HCEC 1CT (cell line): Measurements from ENCODE around the gene SHB.
"Not testable (repeated sequence)": the region's sequence is repeated elsewhere in the genome, so short reads cannot be mapped to it uniquely, and the experiment has no call there.

ENCODE experiments used
- DNase-seq: peaks from one replicate; pipeline ENCODE4 v3.0.0-alpha.2; 2017

The SHB gene

GRCh38 chr9:37965676-37966345 is 103.2 kb downstream of the SHB start:
- not testable (repeated sequence) for DNase-seq

DNA sequence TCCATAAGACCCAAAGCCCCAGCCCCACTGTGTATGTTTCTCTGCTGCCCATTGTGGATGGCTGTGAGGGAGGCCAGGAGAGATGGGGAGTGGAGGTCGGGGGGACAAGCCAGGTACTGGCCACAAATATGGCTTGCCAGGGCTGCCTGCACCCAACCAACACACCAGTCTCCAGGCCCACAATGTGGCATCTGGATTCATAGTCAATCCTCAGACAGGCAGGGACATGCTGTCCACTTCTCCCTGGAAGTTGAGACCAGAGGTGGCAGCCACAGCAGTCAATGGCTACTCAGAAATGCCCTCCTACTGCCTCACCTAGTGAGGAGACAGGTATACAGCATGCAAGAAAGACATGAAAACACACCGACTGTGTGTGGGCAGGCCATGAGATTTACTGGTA is 103.9 kb downstream of the SHB start:
- DNase-seq, result no peak

- no peak for DNase-seq
These were observed 104.3 kb downstream of the SHB start for GRCh38 chr9:37964740-37965081.

- DNase-seq, result peak; percentile 80
These were observed 104.9 kb downstream of the SHB start for GRCh38 chr9:37963936-37964739.

GRCh38 chr9:37961351-37961750 is 107.7 kb downstream of the SHB start:
- no peak for DNase-seq

DNA sequence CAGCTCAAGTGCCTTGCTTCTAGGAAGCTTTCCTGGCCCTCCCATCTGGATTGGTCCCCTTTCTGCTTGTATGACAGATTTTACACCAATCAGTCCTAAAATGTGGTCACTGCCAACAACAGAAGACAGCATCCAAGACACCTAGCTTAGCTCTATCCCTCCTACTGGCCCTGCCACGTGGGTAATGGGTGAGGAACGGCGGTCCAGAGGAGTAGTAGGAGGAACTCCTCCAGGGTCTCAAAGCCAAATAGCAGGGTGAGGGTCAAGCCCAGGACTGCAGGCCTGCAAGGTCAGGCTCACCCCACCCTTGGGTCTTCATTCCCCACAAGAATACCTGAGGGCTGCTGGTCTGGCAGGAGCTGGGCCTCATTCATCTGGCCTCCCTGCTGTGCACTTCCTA is 108.4 kb downstream of the SHB start:
- no peak for DNase-seq

DNA sequence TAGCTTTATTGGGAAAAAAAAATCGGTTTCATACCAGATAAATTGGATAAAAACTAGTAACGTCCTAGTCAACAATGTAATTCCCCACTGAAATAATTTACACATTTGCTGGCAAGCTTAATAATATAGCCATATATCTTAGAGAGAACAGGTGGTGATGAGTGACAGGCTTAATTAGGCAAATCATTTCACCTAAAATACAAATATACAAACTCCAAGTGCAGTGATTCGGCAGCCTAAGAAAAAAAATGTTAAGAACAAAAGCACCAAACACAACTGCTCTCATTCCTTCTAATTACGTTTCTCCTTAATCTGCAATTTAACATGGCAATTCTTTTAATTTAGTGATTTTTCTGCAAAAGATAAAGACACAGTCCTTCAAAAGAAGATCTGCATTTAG is 109.1 kb downstream of the SHB start:
- no peak for DNase-seq

- DNase-seq, result no peak
These were observed 110.9 kb downstream of the SHB start for GRCh38 chr9:37958154-37958553.

DNA sequence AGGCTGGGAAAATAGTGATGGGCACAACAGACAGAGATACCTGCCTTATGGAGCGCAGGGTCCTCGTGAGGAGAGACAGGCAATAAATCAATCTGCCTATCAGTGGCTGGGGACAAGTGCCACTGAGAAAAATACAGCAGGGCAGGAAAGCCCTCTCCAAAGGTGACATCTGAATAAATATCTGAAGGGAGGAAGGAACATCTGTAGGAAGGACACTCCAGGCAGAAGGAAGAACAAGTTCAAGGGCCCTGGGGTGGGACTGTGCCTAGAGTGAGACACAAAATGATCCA is 111.4 kb downstream of the SHB start:
- no peak for DNase-seq

GRCh38 chr9:37956904-37957663 is 111.9 kb downstream of the SHB start:
- no peak for DNase-seq

GRCh38 chr9:37956423-37956820 is 112.6 kb downstream of the SHB start:
- no peak for DNase-seq

GRCh38 chr9:37955781-37956422 is 113.1 kb downstream of the SHB start:
- no peak for DNase-seq

GRCh38 chr9:37954581-37954981 is 114.4 kb downstream of the SHB start:
- DNase-seq, result no peak

- peak; percentile 98 for DNase-seq
These were observed 115.1 kb downstream of the SHB start for GRCh38 chr9:37953775-37954437.

DNA sequence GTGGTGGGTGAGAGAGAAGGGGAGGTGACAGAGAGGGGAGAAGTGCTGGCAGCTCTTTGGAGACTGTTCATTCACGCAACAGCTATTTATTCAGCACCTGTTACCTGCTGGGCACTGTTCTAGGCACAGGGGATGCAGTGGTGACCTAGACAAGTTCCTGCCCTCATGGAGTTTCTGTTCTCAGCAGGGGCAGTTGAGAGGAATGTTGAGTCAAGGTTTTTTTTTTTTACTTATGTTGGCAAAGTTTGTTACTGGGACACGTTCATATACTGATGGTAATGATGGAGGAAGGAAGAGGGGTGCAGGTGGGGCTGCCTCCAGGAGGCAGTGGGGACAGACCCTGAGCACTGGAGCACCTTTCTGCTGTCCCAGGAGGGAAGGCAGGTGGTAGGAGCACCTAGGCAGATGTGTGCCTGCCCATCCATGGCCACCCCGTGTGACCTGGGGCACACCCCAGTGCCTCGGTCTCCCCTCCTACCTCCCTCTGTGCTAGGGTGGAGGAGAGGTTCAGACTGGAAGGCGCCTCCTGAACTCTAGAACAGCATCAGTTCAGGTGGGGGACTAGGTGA is 115.7 kb downstream of the SHB start:
- DNase-seq, result no peak

DNA sequence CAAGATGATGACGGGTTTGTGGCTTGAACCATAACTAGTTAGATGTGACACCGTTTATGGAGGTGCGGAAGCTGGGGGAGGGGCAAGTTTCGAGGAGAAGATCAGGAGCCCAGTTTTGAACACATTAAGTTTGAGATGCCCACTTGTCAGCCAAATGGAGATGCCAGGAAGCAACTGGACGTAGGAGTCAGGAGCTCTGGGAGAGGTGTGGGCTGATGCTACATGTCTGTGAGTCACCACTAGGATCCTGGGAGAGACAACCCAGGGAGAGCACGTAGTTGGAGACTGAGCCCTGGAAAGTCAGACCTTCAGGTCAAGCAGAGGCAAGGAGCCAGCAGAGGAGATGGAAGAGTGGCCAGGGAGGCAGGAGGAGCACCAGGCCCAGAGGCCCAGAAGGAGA is 116.3 kb downstream of the SHB start:
- peak; percentile 79 for DNase-seq

GRCh38 chr9:37951671-37952449 is 117.2 kb downstream of the SHB start:
- no peak for DNase-seq

DNA sequence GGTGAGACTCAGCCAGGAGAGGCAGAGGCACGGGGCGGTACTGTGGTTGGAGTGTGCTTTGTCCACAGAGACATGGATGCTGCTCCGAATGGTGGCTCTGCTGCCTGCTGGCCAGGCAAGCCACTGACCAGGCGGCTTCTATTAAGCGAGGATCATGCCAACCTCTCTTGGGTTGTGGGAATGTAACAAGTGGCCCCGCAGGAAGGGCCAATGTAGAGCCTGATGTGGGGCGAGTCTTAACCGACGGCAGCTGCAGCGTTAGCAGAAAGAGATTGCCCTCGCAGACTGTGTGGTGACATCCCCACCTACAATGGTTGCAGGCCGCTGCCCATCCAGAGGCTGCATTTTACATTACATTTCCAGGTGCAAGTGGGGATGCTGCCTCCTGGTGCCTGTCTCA is 118.5 kb downstream of the SHB start:
- no peak for DNase-seq

DNA sequence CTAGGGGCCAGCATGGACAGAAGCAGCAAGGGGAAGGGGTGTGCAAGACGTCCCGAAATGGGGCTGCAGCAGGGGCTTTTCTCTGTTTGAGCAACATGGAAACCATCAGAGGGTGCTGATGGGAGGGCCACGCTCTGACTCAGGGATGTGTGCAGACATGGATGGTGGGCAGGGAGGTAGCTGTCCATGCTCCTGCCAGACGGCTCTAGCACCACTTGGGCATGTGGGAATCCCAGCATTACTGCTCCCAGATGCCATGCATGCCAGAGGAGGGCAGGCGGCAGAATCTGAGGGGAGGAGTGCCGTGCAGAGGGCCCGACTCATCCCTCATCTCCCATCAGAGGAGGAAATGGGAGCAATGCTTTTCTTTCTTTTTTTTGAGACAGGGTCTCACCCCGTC is 119.5 kb downstream of the SHB start:
- no peak for DNase-seq

GRCh38 chr9:37948417-37948980 is 120.5 kb downstream of the SHB start:
- no peak for DNase-seq

- no peak for DNase-seq
These were observed 121.0 kb downstream of the SHB start for GRCh38 chr9:37947977-37948376.

- DNase-seq, result no peak
These were observed 121.6 kb downstream of the SHB start for GRCh38 chr9:37947471-37947870.
